Stimulated activated naive B cell treated with anti-CD40 and anti-IgM and Interleukin-4, amounts not matched to agents 10 μg/mL and 1 μg/mL and 100 μg/mL, for 72 hours (primary cell): ENCODE results near the gene CDH5.

Experiments
- ATAC-seq, 2 donors: fragments of 150-1000 bp; cut with Tn5 transposase; replicated peaks; 2 replicates each; pipeline ENCODE4 v1.10.0; 2021; ENCODE audit warnings: moderate library complexity in 1 of 2
- DNase-seq: peaks from one replicate; pipeline ENCODE4 v3.0.0; 2021
- H3K27ac Mint-ChIP-seq: one replicate; pipeline ENCODE4 v1.8.0; 2022; ENCODE audit warnings: mild to moderate bottlenecking, mixed read lengths
- H3K27me3 Mint-ChIP-seq, 2 donors: one replicate each; pipeline ENCODE4 v1.8.0; 2022; ENCODE audit warnings: mixed read lengths in 2 of 2
- H3K36me3 Mint-ChIP-seq, 2 donors: one replicate each; pipeline ENCODE4 v1.8.0; 2022; ENCODE audit warnings: mixed read lengths in 2 of 2, mild to moderate bottlenecking in 1 of 2
- H3K4me1 Mint-ChIP-seq, 2 donors: one replicate each; pipeline ENCODE4 v1.8.0; 2022; ENCODE audit warnings: mixed read lengths in 2 of 2, mild to moderate bottlenecking in 1 of 2
- H3K4me3 Mint-ChIP-seq, 2 donors: one replicate each; pipeline ENCODE4 v1.8.0; 2022; ENCODE audit warnings: mild to moderate bottlenecking in 2 of 2, mixed read lengths in 2 of 2, moderate library complexity in 1 of 2
- H3K9me3 Mint-ChIP-seq, 2 donors: one replicate each; pipeline ENCODE4 v1.8.0; 2022; ENCODE audit warnings: mixed read lengths in 2 of 2, mild to moderate bottlenecking in 1 of 2

The CDH5 gene

GRCh38 chr16:66416939-66417700, 50.6 kb downstream of the CDH5 start:
- Mint-ChIP-seq H3K4me1 (peaks cover 10 to 13% of the 10 kb centered on the region in 2 donors), H3K36me3 (peaks cover 0 to 2% of the 10 kb centered on the region in 2 donors), H3K27ac (no peak overlapping the region), H3K4me3 (no peak overlapping the region), H3K9me3 (peaks cover 0 to 3% of the 10 kb centered on the region in 2 donors), H3K27me3 (peaks cover 14 to 23% of the 10 kb centered on the region in 2 donors)
- ATAC-seq (no peak), DNase-seq (no peak)

GRCh38 chr16:66418165-66418962, 51.9 kb downstream of the CDH5 start:
- peak; percentile 22 to 60 for ATAC-seq
- DNase-seq = no peak
- Mint-ChIP-seq H3K27me3 (peaks cover 25 to 28% of the 10 kb centered on the region in 2 donors), H3K4me3 (no peak overlapping the region), H3K27ac (no peak overlapping the region), H3K9me3 (peaks cover 0 to 3% of the 10 kb centered on the region in 2 donors), H3K4me1 (peaks cover 10 to 13% of the 10 kb centered on the region in 2 donors), H3K36me3 (peaks cover 0 to 2% of the 10 kb centered on the region in 2 donors)

GRCh38 chr16:66419527-66419926, 53.0 kb downstream of the CDH5 start:
- Mint-ChIP-seq H3K9me3 (peaks cover 0 to 3% of the 10 kb centered on the region in 2 donors), H3K27me3 (peaks cover 34 to 40% of the 10 kb centered on the region in 2 donors), H3K36me3 (peaks cover 0 to 2% of the 10 kb centered on the region in 2 donors), H3K4me1 (peaks cover 10 to 13% of the 10 kb centered on the region in 2 donors), H3K4me3 (no peak overlapping the region), H3K27ac (no peak overlapping the region)
- ATAC-seq (no peak), DNase-seq (no peak)

DNA sequence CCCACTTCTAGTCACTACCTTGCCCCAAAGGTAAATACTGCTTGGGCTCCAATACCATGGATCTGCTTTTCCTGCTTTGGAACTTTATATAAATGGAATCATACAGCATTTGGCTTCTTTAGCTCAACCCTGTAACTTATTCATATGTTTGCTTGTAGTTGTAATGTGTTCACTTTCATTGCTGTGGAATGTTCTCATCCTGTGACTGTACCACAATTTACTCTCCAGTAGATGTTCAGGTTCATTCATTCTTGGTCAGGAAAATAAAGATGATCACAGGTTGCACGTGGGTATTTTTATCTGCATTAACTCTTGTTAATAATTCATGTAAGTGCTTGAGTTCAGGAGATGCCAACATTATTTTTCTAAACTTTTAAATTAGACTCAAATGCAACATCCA, 53.9 kb downstream of the CDH5 start:
- no peak overlapping the region for H3K4me3 Mint-ChIP-seq
- no peak for ATAC-seq
- no peak for DNase-seq
- H3K27me3 Mint-ChIP-seq = peaks cover 43% of the 10 kb centered on the region in 2 donors
- no peak overlapping the region for H3K27ac Mint-ChIP-seq
- H3K4me1 Mint-ChIP-seq = peaks cover 10 to 13% of the 10 kb centered on the region in 2 donors
- peaks cover 0 to 2% of the 10 kb centered on the region in 2 donors for H3K36me3 Mint-ChIP-seq
- peaks cover 0 to 3% of the 10 kb centered on the region in 2 donors for H3K9me3 Mint-ChIP-seq

GRCh38 chr16:66421891-66422290, 55.4 kb downstream of the CDH5 start:
- Mint-ChIP-seq H3K27me3 (peaks cover 49 to 58% of the 10 kb centered on the region in 2 donors), H3K4me3 (no peak overlapping the region), H3K4me1 (peaks cover 13 to 19% of the 10 kb centered on the region in 2 donors), H3K9me3 (peaks cover 0 to 3% of the 10 kb centered on the region in 2 donors), H3K27ac (no peak overlapping the region), H3K36me3 (peaks cover 0 to 1% of the 10 kb centered on the region in 2 donors)
- no peak for DNase-seq
- ATAC-seq = no peak

- Mint-ChIP-seq H3K9me3 (no peaks in the 10 kb centered on the region), H3K36me3 (peaks cover 0 to 1% of the 10 kb centered on the region in 2 donors), H3K27ac (no peak overlapping the region), H3K4me1 (peaks cover 10 to 19% of the 10 kb centered on the region in 2 donors), H3K4me3 (no peak overlapping the region), H3K27me3 (peaks cover 47 to 58% of the 10 kb centered on the region in 2 donors)
- no peak for ATAC-seq
- DNase-seq = no peak
Observed at GRCh38 chr16:66422366-66422765, 55.9 kb downstream of the CDH5 start.

DNA sequence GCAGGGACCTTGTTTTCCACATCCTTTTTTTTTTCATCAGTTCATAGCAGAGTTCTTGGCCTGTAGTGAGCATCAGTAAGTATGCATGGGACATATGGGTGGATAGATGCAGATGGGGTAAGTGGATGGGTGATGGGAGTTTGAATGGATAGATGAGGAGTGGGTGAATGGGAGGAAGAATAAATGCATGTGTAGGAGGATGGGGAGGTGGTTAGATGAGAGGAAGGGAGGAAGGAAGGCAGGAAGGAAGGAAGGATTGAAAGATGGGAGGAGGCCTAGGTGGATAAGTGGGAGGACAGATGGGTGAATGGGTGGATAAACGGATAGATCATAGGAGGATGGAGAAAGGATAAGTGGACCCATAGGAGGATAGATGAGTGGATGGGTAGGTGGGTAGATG, 56.7 kb downstream of the CDH5 start:
- peaks cover 0 to 1% of the 10 kb centered on the region in 2 donors for H3K36me3 Mint-ChIP-seq
- no peaks in the 10 kb centered on the region for H3K9me3 Mint-ChIP-seq
- H3K4me3 Mint-ChIP-seq = no peak overlapping the region
- ATAC-seq = no peak
- DNase-seq = no peak
- H3K27ac Mint-ChIP-seq = no peak overlapping the region
- H3K4me1 Mint-ChIP-seq = peaks cover 8 to 14% of the 10 kb centered on the region in 2 donors
- peaks cover 46 to 65% of the 10 kb centered on the region in 2 donors for H3K27me3 Mint-ChIP-seq

GRCh38 chr16:66425651-66426050, 59.2 kb downstream of the CDH5 start:
- Mint-ChIP-seq H3K4me1 (peaks cover 2 to 6% of the 10 kb centered on the region in 2 donors), H3K27ac (no peak overlapping the region), H3K27me3 (peaks cover 57 to 88% of the 10 kb centered on the region in 2 donors), H3K36me3 (peaks cover 0 to 1% of the 10 kb centered on the region in 2 donors), H3K4me3 (no peak overlapping the region), H3K9me3 (no peaks in the 10 kb centered on the region)
- DNase-seq (no peak), ATAC-seq (no peak)

- H3K27me3 Mint-ChIP-seq = peaks cover 58 to 85% of the 10 kb centered on the region in 2 donors
- peak in 1 of 2 donors; percentile 16 for ATAC-seq
- H3K4me3 Mint-ChIP-seq = peak overlapping the region; percentile 18 to 46
- peaks cover 0 to 1% of the 10 kb centered on the region in 2 donors for H3K36me3 Mint-ChIP-seq
- H3K4me1 Mint-ChIP-seq = peaks cover 2 to 6% of the 10 kb centered on the region in 2 donors
- no peaks in the 10 kb centered on the region for H3K9me3 Mint-ChIP-seq
- no peak overlapping the region for H3K27ac Mint-ChIP-seq
- no peak for DNase-seq
Observed at GRCh38 chr16:66426112-66427035, 59.9 kb downstream of the CDH5 start.

DNA sequence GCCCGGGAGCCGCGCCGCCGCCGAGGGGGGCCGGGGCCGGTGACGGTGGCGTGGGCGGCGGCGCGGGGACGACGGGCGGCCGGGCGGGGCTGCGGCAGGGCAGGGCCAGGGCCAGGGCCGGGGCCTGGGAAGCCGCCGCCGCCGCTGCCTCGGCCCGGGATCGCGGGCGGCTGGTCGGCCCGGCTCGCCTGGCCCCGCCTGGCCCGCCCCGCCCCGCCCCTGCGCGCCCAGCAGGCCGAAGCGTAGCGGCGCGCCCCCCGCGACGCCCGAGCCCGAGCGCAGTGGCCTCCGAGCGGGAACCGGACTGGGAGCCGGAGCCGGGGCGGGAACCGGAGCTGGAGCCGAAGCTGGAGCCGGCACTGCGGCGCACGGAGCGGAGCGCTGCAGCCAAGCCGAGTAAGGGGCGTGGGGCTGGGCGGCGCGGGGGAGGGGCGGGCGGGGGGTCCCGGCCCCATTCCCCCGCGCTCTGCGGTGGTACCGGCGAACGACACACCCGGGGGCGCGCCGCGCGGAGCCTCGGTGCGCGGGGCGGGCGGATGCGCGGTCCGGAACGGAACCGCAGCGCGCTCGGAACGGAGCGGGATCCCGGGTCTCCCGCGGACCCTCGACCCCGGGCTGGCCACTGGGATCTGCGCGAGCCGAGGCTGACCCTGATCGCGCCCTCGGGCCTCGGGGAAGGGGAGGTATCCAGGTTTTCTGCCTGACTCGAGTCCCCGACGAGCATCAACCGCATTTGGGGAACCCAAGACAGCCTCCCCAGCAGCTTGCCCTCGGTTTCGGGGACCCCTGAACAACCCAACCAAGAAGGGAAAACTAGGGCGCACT, 60.8 kb downstream of the CDH5 start, which contains the start of gene BEAN1:
TSS of gene BEAN1 (plus strand) at position 260 of the 825 bp plus-strand sequence. CDS start 10,382 bp downstream, outside the sequence.
- Mint-ChIP-seq H3K36me3 (peaks cover 0 to 1% of the 10 kb centered on the region in 2 donors), H3K4me1 (peaks cover 2 to 6% of the 10 kb centered on the region in 2 donors), H3K4me3 (peak within 1 kb of the TSS; percentile 18 to 46), H3K9me3 (no peaks in the 10 kb centered on the region), H3K27me3 (peaks cover 63 to 83% of the 10 kb centered on the region in 2 donors), H3K27ac (no peak within 1 kb of the TSS)
- DNase-seq (no peak), ATAC-seq (peak; percentile 21 to 40)

- Mint-ChIP-seq H3K36me3 (peaks cover 0 to 1% of the 10 kb centered on the region in 2 donors), H3K9me3 (no peaks in the 10 kb centered on the region), H3K4me3 (peak overlapping the region in 1 of 2 donors; percentile 35), H3K27me3 (peaks cover 62 to 82% of the 10 kb centered on the region in 2 donors), H3K27ac (no peak overlapping the region), H3K4me1 (peaks cover 2 to 6% of the 10 kb centered on the region in 2 donors)
- DNase-seq = no peak
- ATAC-seq = peak; percentile 51 to 62
Observed at GRCh38 chr16:66427871-66428681, 61.6 kb downstream of the CDH5 start.

- Mint-ChIP-seq H3K27me3 (peaks cover 61 to 82% of the 10 kb centered on the region in 2 donors), H3K4me3 (no peak overlapping the region), H3K4me1 (peaks cover 2 to 6% of the 10 kb centered on the region in 2 donors)
Observed at GRCh38 chr16:66428682-66429251, 62.3 kb downstream of the CDH5 start.

More at GRCh38 chr16:66428682-66429251, 62.3 kb downstream of the CDH5 start:
- DNase-seq (no peak), ATAC-seq (no peak)
- no peak overlapping the region for H3K27ac Mint-ChIP-seq
- peaks cover 0 to 1% of the 10 kb centered on the region in 2 donors for H3K36me3 Mint-ChIP-seq
- no peaks in the 10 kb centered on the region for H3K9me3 Mint-ChIP-seq
